Loucy (cell line): ENCODE results near the gene PSMG3.

Experiments
- H2AFZ ChIP-seq: fragments of 200-600 bp; sonication (generic); 2 replicates; pipeline ENCODE4 v1.6.0; 2016; ENCODE audit warnings: antibody characterized with exemption, mild to moderate bottlenecking, low read length, moderate library complexity
- H3F3A ChIP-seq: fragments of 200-600 bp; 2 replicates; pipeline ENCODE4 v1.6.0; 2016; ENCODE audit warnings: antibody characterized with exemption, low read depth, mild to moderate bottlenecking
- H3K27me3 ChIP-seq: fragments of 200-600 bp; sonication (generic); 2 replicates; pipeline ENCODE4 v1.6.1; 2014; ENCODE audit warnings: low read length, mild to moderate bottlenecking; ENCODE audit not compliant: insufficient read depth, poor library complexity, severe bottlenecking
- H3K36me3 ChIP-seq: fragments of 200-600 bp; sonication (generic); 2 replicates; pipeline ENCODE4 v1.6.1; 2016; ENCODE audit warnings: low read length; ENCODE audit not compliant: insufficient read depth
- H3K4me1 ChIP-seq: fragments of 200-600 bp; sonication (generic); 2 replicates; pipeline ENCODE4 v1.5.1; 2014; ENCODE audit warnings: low read length, mild to moderate bottlenecking; ENCODE audit not compliant: insufficient read depth, poor library complexity, severe bottlenecking
- H3K4me2 ChIP-seq: fragments of 200-600 bp; sonication (generic); 2 replicates; pipeline ENCODE4 v1.6.0; 2014; ENCODE audit warnings: antibody characterized with exemption, low read length, low read depth, mild to moderate bottlenecking; ENCODE audit not compliant: poor library complexity, severe bottlenecking
- H3K4me3 ChIP-seq: fragments of 200-600 bp; sonication (generic); 2 replicates; pipeline ENCODE4 v1.5.1; 2014; ENCODE audit warnings: low read length, mild to moderate bottlenecking, mixed read lengths; ENCODE audit not compliant: poor library complexity, severe bottlenecking
- H3K79me2 ChIP-seq: fragments of 200-600 bp; sonication (generic); 2 replicates; pipeline ENCODE4 v1.6.1; 2014; ENCODE audit warnings: low read length; ENCODE audit not compliant: insufficient read depth
- H3K9ac ChIP-seq: fragments of 200-600 bp; sonication (generic); 2 replicates; pipeline ENCODE4 v1.6.0; 2014; ENCODE audit warnings: mild to moderate bottlenecking, low read depth, low read length, moderate library complexity; ENCODE audit not compliant: poor library complexity, severe bottlenecking
- H3K9me2 ChIP-seq: fragments of 200-600 bp; sonication (generic); replicated peaks from 2 replicates; pipeline ENCODE4 v1.6.1; 2016; ENCODE audit warnings: low read depth, low read length, mixed read lengths
- H3K9me3 ChIP-seq: fragments of 200-600 bp; sonication (generic); 2 replicates; pipeline ENCODE4 v1.6.1; 2014; ENCODE audit warnings: mild to moderate bottlenecking, antibody characterized with exemption, low read length, low read depth; ENCODE audit not compliant: insufficient read depth
- H4K20me1 ChIP-seq: fragments of 200-600 bp; sonication (generic); 2 replicates; pipeline ENCODE4 v1.6.0; 2014; ENCODE audit warnings: antibody characterized with exemption, low read length, mild to moderate bottlenecking; ENCODE audit not compliant: insufficient read depth, poor library complexity, severe bottlenecking
- CTCF ChIP-seq: fragments of 200-600 bp; sonication (generic); conservative IDR thresholded peaks from 2 replicates; pipeline ENCODE4 v1.5.1; 2014; ENCODE audit warnings: mild to moderate bottlenecking, antibody characterized with exemption, low read length
- EZH2phosphoT487 ChIP-seq: fragments of 200-600 bp; IDR thresholded peaks from 2 replicates; pipeline ENCODE4 v1.6.1; 2018; ENCODE audit warnings: antibody characterized with exemption, mild to moderate bottlenecking, moderate library complexity, borderline replicate concordance

PSMG3 gene

GRCh38 chr7:1569440-1569832 lies 396 bp downstream of the PSMG3 start:
- peak overlapping the region; percentile 85 for H2AFZ ChIP-seq

GRCh38 chr7:1569016-1569415 lies 816 bp downstream of the PSMG3 start:
- Histone ChIP-seq H3K9ac (peak overlapping the region; percentile 90), H4K20me1 (no peaks in the 10 kb centered on the region), H3K27me3 (no peaks in the 10 kb centered on the region), H3K4me1 (peaks cover 8% of the 10 kb centered on the region), H3K9me2 (no peaks in the 10 kb centered on the region), H3K36me3 (no peaks in the 10 kb centered on the region), H3K4me2 (peak overlapping the region; percentile 72), H3K4me3 (peak overlapping the region; percentile 89), H3K9me3 (no peaks in the 10 kb centered on the region), H3K79me2 (peaks cover 40% of the 10 kb centered on the region), H2AFZ (no peak overlapping the region), H3F3A (0 out of 2 replicates have a peak, but pooled peaks cover 3% of the 10 kb centered on the region)
- TF ChIP-seq EZH2phosphoT487 (no peak), CTCF (no peak)

More at GRCh38 chr7:1569440-1569832, 396 bp downstream of the PSMG3 start:
- Histone ChIP-seq H3K4me1 (peaks cover 8% of the 10 kb centered on the region), H3K36me3 (no peaks in the 10 kb centered on the region), H3K9me2 (no peaks in the 10 kb centered on the region), H4K20me1 (no peaks in the 10 kb centered on the region), H3K27me3 (no peaks in the 10 kb centered on the region), H3F3A (0 out of 2 replicates have a peak, but pooled peaks cover 3% of the 10 kb centered on the region), H3K9ac (peak overlapping the region; percentile 90), H3K9me3 (no peaks in the 10 kb centered on the region), H3K4me2 (peak overlapping the region; percentile 72), H3K79me2 (peaks cover 40% of the 10 kb centered on the region), H3K4me3 (peak overlapping the region; percentile 89)
- TF ChIP-seq CTCF = no peak
- no peak for TF ChIP-seq EZH2phosphoT487

GRCh38 chr7:1567896-1568510 lies 1.8 kb downstream of the PSMG3 start:
- Histone ChIP-seq H3K4me3 (no peak overlapping the region), H3K9me3 (no peaks in the 10 kb centered on the region), H3K79me2 (peaks cover 40% of the 10 kb centered on the region), H2AFZ (no peak overlapping the region), H3K9me2 (no peaks in the 10 kb centered on the region), H3K9ac (peak overlapping the region; percentile 42), H3K36me3 (no peaks in the 10 kb centered on the region), H3K4me1 (peaks cover 8% of the 10 kb centered on the region), H3F3A (0 out of 2 replicates have a peak, but pooled peaks cover 3% of the 10 kb centered on the region), H3K4me2 (peak overlapping the region; percentile 51), H4K20me1 (no peaks in the 10 kb centered on the region), H3K27me3 (no peaks in the 10 kb centered on the region)
- TF ChIP-seq EZH2phosphoT487 (no peak), CTCF (no peak)
